ENCODE data around the gene RAB9B.
"Not testable (repeated sequence)": the region's sequence is repeated elsewhere in the genome, so short reads cannot be mapped to it uniquely, and the experiment has no call there.

DNA sequence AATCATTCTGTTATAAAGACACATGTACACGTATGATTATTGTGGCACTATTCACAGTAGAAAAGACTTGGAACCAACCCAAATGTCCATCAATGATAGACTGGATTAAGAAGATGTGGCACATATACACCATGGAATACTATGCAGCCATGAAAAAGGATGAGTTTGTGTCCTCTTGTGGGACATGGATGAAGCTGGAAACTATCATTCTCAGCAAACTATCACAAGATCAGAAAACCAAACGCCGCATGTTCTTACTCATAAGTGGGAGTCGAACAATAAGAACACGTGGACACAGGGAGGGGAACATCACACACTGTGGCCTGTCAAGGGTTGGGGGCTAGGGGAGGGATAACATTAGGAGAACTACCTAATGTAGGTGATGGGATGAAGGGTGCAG, 15.0 kb downstream of the RAB9B start:
- TF ChIP-seq, protein P1, sequence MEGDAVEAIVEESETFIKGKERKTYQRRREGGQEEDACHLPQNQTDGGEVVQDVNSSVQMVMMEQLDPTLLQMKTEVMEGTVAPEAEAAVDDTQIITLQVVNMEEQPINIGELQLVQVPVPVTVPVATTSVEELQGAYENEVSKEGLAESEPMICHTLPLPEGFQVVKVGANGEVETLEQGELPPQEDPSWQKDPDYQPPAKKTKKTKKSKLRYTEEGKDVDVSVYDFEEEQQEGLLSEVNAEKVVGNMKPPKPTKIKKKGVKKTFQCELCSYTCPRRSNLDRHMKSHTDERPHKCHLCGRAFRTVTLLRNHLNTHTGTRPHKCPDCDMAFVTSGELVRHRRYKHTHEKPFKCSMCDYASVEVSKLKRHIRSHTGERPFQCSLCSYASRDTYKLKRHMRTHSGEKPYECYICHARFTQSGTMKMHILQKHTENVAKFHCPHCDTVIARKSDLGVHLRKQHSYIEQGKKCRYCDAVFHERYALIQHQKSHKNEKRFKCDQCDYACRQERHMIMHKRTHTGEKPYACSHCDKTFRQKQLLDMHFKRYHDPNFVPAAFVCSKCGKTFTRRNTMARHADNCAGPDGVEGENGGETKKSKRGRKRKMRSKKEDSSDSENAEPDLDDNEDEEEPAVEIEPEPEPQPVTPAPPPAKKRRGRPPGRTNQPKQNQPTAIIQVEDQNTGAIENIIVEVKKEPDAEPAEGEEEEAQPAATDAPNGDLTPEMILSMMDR (IDR thresholded peaks at IDR 0.05): not testable (repeated sequence)
- not testable (repeated sequence) for TF ChIP-seq POLR2A (IDR thresholded peaks at IDR 0.05)

Measured in Peyer's patch (tissue), 4 donors.